ENCODE data around the gene EVPL. TPM values are rescaled to one million over a fixed set of nuclear protein-coding genes. Genes with fewer than 3 reads are reported as not detected.

EVPL gene
- total and polyA plus RNA-seq, 4 donors: 10.9 to 38.4 (median 35.0) TPM

DNA sequence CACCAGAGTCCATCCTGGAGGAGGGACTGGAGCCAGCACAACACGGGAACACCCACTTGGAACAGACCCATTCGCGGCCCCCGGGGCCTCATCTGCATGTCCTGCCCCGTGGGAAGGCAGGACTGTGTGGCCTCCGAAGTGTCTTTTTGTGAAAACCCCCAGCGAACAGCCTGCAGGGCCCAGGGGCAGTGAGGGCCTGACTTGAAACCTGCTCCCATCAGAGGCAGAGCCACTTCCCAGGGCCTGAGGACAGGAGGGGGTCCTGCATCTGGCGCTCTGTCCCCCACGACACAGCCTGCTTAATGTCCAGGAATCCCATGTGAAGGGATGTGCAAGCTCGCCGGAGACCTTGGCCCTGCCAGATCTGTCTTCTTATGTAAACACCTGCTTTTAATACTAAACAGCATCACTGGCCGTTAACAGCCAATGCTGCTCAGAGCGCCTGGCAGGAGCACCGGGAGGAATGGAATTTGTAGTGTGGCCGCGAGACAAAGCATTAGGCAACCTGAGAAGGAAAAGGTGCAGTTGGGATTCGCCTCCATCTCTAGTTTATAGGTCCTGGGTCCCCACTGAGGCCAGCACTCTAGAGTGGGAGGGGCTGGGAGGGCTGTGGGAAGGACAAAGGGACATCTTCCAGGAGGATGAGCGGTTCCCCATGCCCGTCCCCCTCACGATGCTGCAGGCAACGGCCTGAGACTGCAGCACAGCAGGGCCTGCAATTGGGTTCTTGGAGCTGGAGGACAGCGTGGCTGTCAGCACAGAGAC is 9.6 kb upstream of the EVPL start:
- 63 to 76% methylated on average over 22 of the region's 22 CpGs for WGBS, 2 donors
- H3K9me3 ChIP-seq (ENCODE audit: control insufficient read depth in 4 of 4, insufficient read depth in 3 of 4, low read length in 3 of 4): no peaks in the 10 kb centered on the region
- H3K4me3 ChIP-seq: no peak overlapping the region
- no peak for DNase-seq
- no peak overlapping the region for H3K27ac ChIP-seq (ENCODE audit: low read depth in 1 of 2, low read length in 1 of 2)
- no peaks in the 10 kb centered on the region for H3K27me3 ChIP-seq (ENCODE audit: control insufficient read depth in 3 of 3, insufficient read depth in 3 of 3, low read length in 2 of 3)
- peaks cover 17 to 33% (median 28%) of the 10 kb centered on the region in 4 donors for H3K36me3 ChIP-seq (ENCODE audit: control insufficient read depth in 4 of 4, insufficient read depth in 4 of 4, low read length in 4 of 4)
- TF ChIP-seq, protein P1, sequence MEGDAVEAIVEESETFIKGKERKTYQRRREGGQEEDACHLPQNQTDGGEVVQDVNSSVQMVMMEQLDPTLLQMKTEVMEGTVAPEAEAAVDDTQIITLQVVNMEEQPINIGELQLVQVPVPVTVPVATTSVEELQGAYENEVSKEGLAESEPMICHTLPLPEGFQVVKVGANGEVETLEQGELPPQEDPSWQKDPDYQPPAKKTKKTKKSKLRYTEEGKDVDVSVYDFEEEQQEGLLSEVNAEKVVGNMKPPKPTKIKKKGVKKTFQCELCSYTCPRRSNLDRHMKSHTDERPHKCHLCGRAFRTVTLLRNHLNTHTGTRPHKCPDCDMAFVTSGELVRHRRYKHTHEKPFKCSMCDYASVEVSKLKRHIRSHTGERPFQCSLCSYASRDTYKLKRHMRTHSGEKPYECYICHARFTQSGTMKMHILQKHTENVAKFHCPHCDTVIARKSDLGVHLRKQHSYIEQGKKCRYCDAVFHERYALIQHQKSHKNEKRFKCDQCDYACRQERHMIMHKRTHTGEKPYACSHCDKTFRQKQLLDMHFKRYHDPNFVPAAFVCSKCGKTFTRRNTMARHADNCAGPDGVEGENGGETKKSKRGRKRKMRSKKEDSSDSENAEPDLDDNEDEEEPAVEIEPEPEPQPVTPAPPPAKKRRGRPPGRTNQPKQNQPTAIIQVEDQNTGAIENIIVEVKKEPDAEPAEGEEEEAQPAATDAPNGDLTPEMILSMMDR (IDR thresholded peaks at IDR 0.05; ENCODE audit: control extremely low read depth, extremely low read depth): no peak
- ATAC-seq (ENCODE audit: insufficient read depth, low FRiP score): no peak
- no peak overlapping the region for H3K9ac ChIP-seq (ENCODE audit: insufficient read depth in 1 of 2, low read length in 2 of 2)
- peaks cover 0 to 9% (median 0%) of the 10 kb centered on the region in 5 donors for H3K4me1 ChIP-seq (ENCODE audit: control insufficient read depth in 5 of 5, insufficient read depth in 5 of 5, low read length in 5 of 5)

DNA sequence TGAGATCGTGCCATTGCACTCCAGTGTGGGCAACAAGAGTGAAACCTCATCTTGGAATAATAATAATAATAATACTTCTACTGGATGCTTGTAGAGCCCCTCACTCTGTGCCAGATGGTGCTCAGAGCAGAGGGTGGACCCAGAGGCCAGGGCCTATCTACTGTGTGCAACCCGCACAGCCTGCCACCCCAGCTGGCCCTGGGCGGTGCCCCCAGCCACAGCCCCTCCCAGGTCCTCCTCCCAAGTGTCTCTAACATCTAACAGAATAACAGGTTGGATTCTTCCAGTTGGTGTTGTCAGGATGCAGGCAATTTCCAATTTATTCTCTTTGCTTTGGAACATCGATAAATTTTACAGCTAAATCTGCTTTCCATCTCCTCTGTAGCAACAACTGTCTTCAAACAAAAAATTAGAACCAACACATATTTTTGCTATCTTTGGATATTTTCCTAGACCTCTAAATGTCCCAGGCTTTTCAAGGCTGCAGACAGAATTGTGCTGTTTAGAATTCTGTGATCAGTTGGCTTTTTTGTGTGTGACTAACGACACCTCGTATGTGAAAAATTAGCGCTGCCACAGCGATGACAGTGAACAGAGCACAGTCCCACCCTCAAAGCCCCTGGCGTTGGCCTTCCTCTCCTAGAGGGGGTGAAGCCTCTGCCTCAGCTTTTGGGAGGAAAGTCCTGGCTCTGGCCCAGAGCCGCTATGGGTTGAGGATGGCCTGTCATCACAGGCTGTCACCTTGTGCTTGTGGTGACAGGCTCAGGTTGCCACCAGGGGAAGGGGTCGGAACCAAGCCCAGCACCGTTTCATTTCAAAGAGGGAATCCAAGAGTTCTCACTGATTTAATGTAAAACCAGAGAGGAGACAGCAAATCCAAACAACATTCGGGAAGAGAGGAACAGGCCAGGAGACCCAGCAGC is 7.6 kb upstream of the EVPL start:
- H3K4me3 ChIP-seq: no peak overlapping the region
- peaks cover 0 to 11% (median 0%) of the 10 kb centered on the region in 5 donors for H3K4me1 ChIP-seq (ENCODE audit: control insufficient read depth in 5 of 5, insufficient read depth in 5 of 5, low read length in 5 of 5)
- H3K36me3 ChIP-seq (ENCODE audit: control insufficient read depth in 4 of 4, insufficient read depth in 4 of 4, low read length in 4 of 4): peaks cover 5 to 16% (median 11%) of the 10 kb centered on the region in 4 donors
- H3K27me3 ChIP-seq (ENCODE audit: control insufficient read depth in 3 of 3, insufficient read depth in 3 of 3, low read length in 2 of 3): no peaks in the 10 kb centered on the region
- ATAC-seq (ENCODE audit: insufficient read depth, low FRiP score) (no peak), DNase-seq (no peak)
- 93 to 94% methylated on average over 13 of the region's 13 CpGs for WGBS, 2 donors
- H3K27ac ChIP-seq (ENCODE audit: low read depth in 1 of 2, low read length in 1 of 2): no peak overlapping the region
- H3K9me3 ChIP-seq (ENCODE audit: control insufficient read depth in 4 of 4, insufficient read depth in 3 of 4, low read length in 3 of 4): no peaks in the 10 kb centered on the region
- TF ChIP-seq, protein P1 (IDR thresholded peaks at IDR 0.05; ENCODE audit: control extremely low read depth, extremely low read depth): no peak
- no peak overlapping the region for H3K9ac ChIP-seq (ENCODE audit: insufficient read depth in 1 of 2, low read length in 2 of 2)

DNA sequence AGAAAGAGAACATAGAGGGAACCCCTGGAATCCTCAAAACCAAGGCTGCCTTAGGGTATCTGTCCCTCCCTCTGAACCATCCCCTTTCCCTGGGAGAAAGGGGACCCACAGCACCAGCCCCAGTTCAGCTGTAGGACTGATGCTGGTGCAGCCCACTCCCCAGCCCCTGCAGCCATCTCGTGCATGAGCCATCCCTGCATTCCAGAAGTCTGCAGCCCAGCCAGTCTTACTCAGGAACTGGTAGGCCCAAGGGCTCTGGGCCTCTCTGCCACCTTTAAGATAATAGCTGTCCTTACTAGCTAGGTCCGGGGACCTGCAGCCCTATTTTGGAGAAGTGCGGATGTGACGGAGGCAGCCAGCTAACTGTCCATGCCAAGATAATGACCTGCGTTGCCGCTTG is 6.0 kb upstream of the EVPL start:
- no peak for DNase-seq
- Histone ChIP-seq H3K27me3 (ENCODE audit: control insufficient read depth in 3 of 3, insufficient read depth in 3 of 3, low read length in 2 of 3) (no peaks in the 10 kb centered on the region), H3K9ac (ENCODE audit: insufficient read depth in 1 of 2, low read length in 2 of 2) (no peak overlapping the region), H3K4me1 (ENCODE audit: control insufficient read depth in 5 of 5, insufficient read depth in 5 of 5, low read length in 5 of 5) (peaks cover 0 to 15% (median 0%) of the 10 kb centered on the region in 5 donors), H3K9me3 (ENCODE audit: control insufficient read depth in 4 of 4, insufficient read depth in 3 of 4, low read length in 3 of 4) (no peaks in the 10 kb centered on the region), H3K27ac (ENCODE audit: low read depth in 1 of 2, low read length in 1 of 2) (no peak overlapping the region), H3K36me3 (ENCODE audit: control insufficient read depth in 4 of 4, insufficient read depth in 4 of 4, low read length in 4 of 4) (peaks cover 0 to 3% (median under 1%) of the 10 kb centered on the region in 4 donors), H3K4me3 (no peak overlapping the region)
- no peak for ATAC-seq (ENCODE audit: insufficient read depth, low FRiP score)
- WGBS, 2 donors: 95 to 97% methylated on average over 6 of the region's 6 CpGs
- TF ChIP-seq, protein P1 (IDR thresholded peaks at IDR 0.05; ENCODE audit: control extremely low read depth, extremely low read depth): no peak

Measured in lung (tissue), 12 donors.